SK-N-MC (cell line): ENCODE measurements around the gene FAM111A.

Experiments
- EZH2 ChIP-seq: fragments of 200-600 bp; sonication (generic); IDR thresholded peaks from one replicate; pipeline ENCODE4 v1.6.1; 2017; ENCODE audit warnings: antibody characterized with exemption
- POLR2AphosphoS5 ChIP-seq: IDR thresholded peaks from 2 replicates; pipeline ENCODE4 v1.6.1; 2012; ENCODE audit warnings: mild to moderate bottlenecking, low read depth, low read length, borderline replicate concordance

- no peak for TF ChIP-seq POLR2AphosphoS5
- TF ChIP-seq EZH2 = no peak
Measured at GRCh38 chr11:59186130-59186594, 43.5 kb downstream of the FAM111A start.
